Measurements from ENCODE around the gene CD96.

Gene CD96

DNA sequence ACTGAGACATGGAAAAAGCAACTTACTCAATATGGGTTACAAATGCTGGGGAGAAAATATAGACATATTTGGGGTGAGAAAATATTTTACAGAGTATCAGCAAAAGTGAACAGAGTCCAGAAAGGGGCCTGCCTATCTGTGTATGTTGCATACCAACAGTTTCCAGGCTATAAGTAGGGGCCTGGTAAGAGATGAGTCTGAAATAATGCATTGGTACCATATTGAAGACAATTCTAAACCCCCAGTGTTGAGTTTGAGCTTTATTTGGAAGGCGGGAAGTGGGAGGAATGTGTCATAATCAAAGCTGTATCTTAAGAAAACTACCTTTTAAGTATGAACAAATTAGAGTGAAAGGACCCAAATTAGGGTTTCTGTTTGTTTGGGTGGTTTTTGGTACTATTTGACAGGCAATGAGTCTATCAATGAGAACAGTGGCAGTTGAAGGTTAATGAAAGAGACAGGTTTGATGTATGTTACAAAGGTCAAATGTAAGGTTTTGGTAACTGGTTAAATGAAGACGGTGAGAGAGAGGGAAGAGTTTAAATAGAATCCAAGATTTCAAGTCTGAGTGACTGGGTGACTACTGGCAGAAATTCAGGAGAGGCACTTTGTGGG, 159.4 kb downstream of the CD96 start:
- no peaks in the 10 kb centered on the region for H3K27me3 ChIP-seq (ENCODE audit: control insufficient read depth, insufficient read depth, low read length, poor library complexity, severe bottlenecking)
- no peak overlapping the region for H3K27ac ChIP-seq (ENCODE audit: insufficient read depth, low read depth, low read length, poor library complexity, severe bottlenecking)
- no peaks in the 10 kb centered on the region for H3K4me1 ChIP-seq (ENCODE audit: control insufficient read depth, insufficient read depth, low read length)
- no peaks in the 10 kb centered on the region for H3K36me3 ChIP-seq (ENCODE audit: control insufficient read depth, insufficient read depth, low read length)
- H3K9me3 ChIP-seq (ENCODE audit: control insufficient read depth, low read length), result no peaks in the 10 kb centered on the region
- no peak overlapping the region for H3K4me3 ChIP-seq (ENCODE audit: insufficient read depth, low read depth, low read length)
- 94 to 96% methylated on average over 2 of the region's 2 CpGs for whole genome bisulfite sequencing, 2 experiments

All from ectodermal cell (in vitro differentiated cells).